H1 (cell line): ENCODE data around the gene ZNF831. TPM values are rescaled to one million over a fixed set of nuclear protein-coding genes. Genes with fewer than 3 reads are reported as not detected.

Experiments
- CTCF ChIA-PET: fragments of 300-600 bp; sonication (Branson Sonifier 250); formaldehyde crosslinking; loops from one replicate; lab custom pipeline; 2021; ENCODE audit not compliant: partially characterized antibody; lab: Charles Lee
- POLR2A ChIA-PET: fragments of 300-600 bp; sonication (Branson Sonifier 250); formaldehyde crosslinking; loops from one replicate; lab custom pipeline; 2021; ENCODE audit warnings: inconsistent platforms; ENCODE audit not compliant: partially characterized antibody; lab: Charles Lee
- DNase-seq, 2 experiments: peaks; one replicate each; pipeline versions ENCODE4 v3.0.0 to v3.0.0-alpha.2; 2010 to 2022; ENCODE audit warnings: low spot score in 2 of 2, low read depth in 1 of 2, mixed read lengths in 1 of 2
- FAIRE-seq: peaks from 2 replicates; lab custom pipeline; 2011; peaks lifted over from hg19 to GRCh38; lab: Jason Lieb, UNC
- H2AFZ ChIP-seq: 2 replicates; pipeline ENCODE4 v1.8.1; 2012; ENCODE audit warnings: low read length, inconsistent platforms
- H2AK5ac ChIP-seq: 2 replicates; pipeline ENCODE4 v1.6.1; 2013; ENCODE audit warnings: low read depth, low read length
- H2BK120ac ChIP-seq: replicated peaks from 2 replicates; pipeline ENCODE3; 2013; ENCODE audit warnings: low read depth, low read length, inconsistent platforms
- H2BK12ac ChIP-seq: 2 replicates; pipeline ENCODE4 v1.6.1; 2013; ENCODE audit warnings: low read depth, low read length
- H2BK15ac ChIP-seq: 2 replicates; pipeline ENCODE4 v1.6.1; 2013; ENCODE audit warnings: low read length
- H2BK20ac ChIP-seq: 2 replicates; pipeline ENCODE4 v1.6.1; 2013; ENCODE audit warnings: low read length
- H2BK5ac ChIP-seq: 2 replicates; pipeline ENCODE4 v1.6.1; 2013; ENCODE audit warnings: low read depth, low read length
- H3K14ac ChIP-seq: 2 replicates; pipeline ENCODE4 v1.6.1; 2013; ENCODE audit warnings: inconsistent platforms; ENCODE audit not compliant: insufficient read length
- H3K18ac ChIP-seq: 2 replicates; pipeline ENCODE4 v1.6.1; 2013; ENCODE audit warnings: low read length; ENCODE audit errors: extremely low read depth
- H3K23ac ChIP-seq: 2 replicates; pipeline ENCODE4 v1.6.1; 2013; ENCODE audit warnings: inconsistent platforms; ENCODE audit not compliant: insufficient read length
- H3K23me2 ChIP-seq: 2 replicates; pipeline ENCODE4 v1.6.1; 2013; ENCODE audit warnings: low read depth, low read length
- H3K27ac ChIP-seq: 2 replicates; pipeline ENCODE4 v1.6.1; 2011; ENCODE audit warnings: low read depth, low read length, inconsistent platforms
- H3K27me3 ChIP-seq, 4 experiments: replicated peaks in 1 of 4; 1 replicate in 1 of 4; 2 replicates in 3 of 4; pipeline versions ENCODE4 v1.6.1 to v1.8.1; 2011 to 2013; ENCODE audit warnings: low read length in 3 of 4, mild to moderate bottlenecking in 3 of 4, inconsistent platforms in 2 of 4, mixed read lengths in 2 of 4, moderate library complexity in 1 of 4; ENCODE audit not compliant: control insufficient read depth in 3 of 4, insufficient read depth in 3 of 4; ENCODE audit errors: extremely low read depth in 1 of 4
- H3K36me3 ChIP-seq, 4 experiments: 2 replicates each; pipeline versions ENCODE4 v1.6.1 to v1.8.1; 2011 to 2013; ENCODE audit warnings: mild to moderate bottlenecking in 4 of 4, low read length in 3 of 4, moderate library complexity in 2 of 4, control low read depth in 1 of 4, inconsistent platforms in 1 of 4; ENCODE audit not compliant: insufficient read depth in 4 of 4, control insufficient read depth in 2 of 4
- H3K4ac ChIP-seq: replicated peaks from 2 replicates; pipeline ENCODE3; 2013; ENCODE audit warnings: low read length, low read depth, mixed read lengths, inconsistent platforms; ENCODE audit not compliant: insufficient read length
- H3K4me1 ChIP-seq, 4 experiments: replicated peaks in 1 of 4; 1 replicate in 1 of 4; 2 replicates in 3 of 4; pipeline versions ENCODE4 v1.6.1 to v1.8.1; 2011 to 2013; ENCODE audit warnings: low read length in 3 of 4, inconsistent platforms in 2 of 4, mixed read lengths in 1 of 4; ENCODE audit not compliant: insufficient read depth in 4 of 4, control insufficient read depth in 3 of 4
- H3K4me2 ChIP-seq, 2 experiments: 2 replicates each; pipeline versions ENCODE4 v1.6.1 to v1.8.1; 2011 to 2013; ENCODE audit warnings: low read depth in 2 of 2, low read length in 2 of 2, control low read depth in 1 of 2, inconsistent platforms in 1 of 2, mild to moderate bottlenecking in 1 of 2; ENCODE audit not compliant: insufficient read depth in 1 of 2
- H3K4me3 ChIP-seq, 4 experiments: fragments of 200-600, 300-600 bp in 1 of 4; sonication (generic), shearing (Covaris generic), sonication (Bioruptor Twin) in 1 of 4; 2 replicates each; pipeline versions ENCODE4 v1.5.1 to v1.8.1; 2011 to 2016; ENCODE audit warnings: low read length in 4 of 4, low read depth in 3 of 4, control low read depth in 2 of 4, inconsistent platforms in 2 of 4, mild to moderate bottlenecking in 2 of 4, mixed read lengths in 1 of 4, moderate library complexity in 1 of 4; ENCODE audit not compliant: insufficient read depth in 2 of 4; ENCODE audit errors: extremely low read depth in 1 of 4
- H3K56ac ChIP-seq: replicated peaks from 2 replicates; pipeline ENCODE3; 2013; ENCODE audit warnings: low read depth, mild to moderate bottlenecking, mixed read lengths, low read length, inconsistent platforms; ENCODE audit not compliant: insufficient read length
- H3K79me1 ChIP-seq: 2 replicates; pipeline ENCODE4 v1.6.1; 2013; ENCODE audit warnings: low read depth, low read length, control low read depth
- H3K79me2 ChIP-seq, 2 experiments: 2 replicates each; pipeline versions ENCODE4 v1.6.1 to v1.8.1; 2012 to 2013; ENCODE audit warnings: low read length in 2 of 2, mild to moderate bottlenecking in 2 of 2, inconsistent platforms in 1 of 2; ENCODE audit not compliant: insufficient read depth in 2 of 2, control insufficient read depth in 1 of 2
- H3K9ac ChIP-seq, 4 experiments: replicated peaks in 1 of 4; 1 replicate in 1 of 4; 2 replicates in 3 of 4; pipeline versions ENCODE4 v1.6.1 to v1.8.1; 2011 to 2013; ENCODE audit warnings: low read depth in 3 of 4, low read length in 3 of 4, control low read depth in 2 of 4, mild to moderate bottlenecking in 2 of 4, moderate library complexity in 2 of 4, inconsistent platforms in 1 of 4; ENCODE audit errors: extremely low read depth in 1 of 4
- H3K9me3 ChIP-seq, 2 experiments: 2 replicates each; pipeline versions ENCODE4 v1.6.1 to v1.8.1; 2012 to 2013; ENCODE audit warnings: mild to moderate bottlenecking in 2 of 2, moderate library complexity in 2 of 2, control low read depth in 1 of 2, inconsistent platforms in 1 of 2, low read depth in 1 of 2, low read length in 1 of 2, mixed read lengths in 1 of 2; ENCODE audit not compliant: insufficient read depth in 2 of 2
- H4K20me1 ChIP-seq, 2 experiments: replicated peaks in 1 of 2; 2 replicates each; pipeline versions ENCODE3 to v1.8.1; 2011 to 2013; ENCODE audit warnings: inconsistent platforms in 2 of 2, low read length in 2 of 2, mild to moderate bottlenecking in 1 of 2; ENCODE audit not compliant: insufficient read depth in 2 of 2, control insufficient read depth in 1 of 2
- H4K5ac ChIP-seq: 2 replicates; pipeline ENCODE4 v1.6.1; 2013; ENCODE audit warnings: low read length, low read depth, mixed read lengths, inconsistent platforms; ENCODE audit not compliant: insufficient read length
- H4K8ac ChIP-seq: 2 replicates; pipeline ENCODE4 v1.8.0; 2013; ENCODE audit warnings: mild to moderate bottlenecking, moderate library complexity, low read length, inconsistent platforms; ENCODE audit not compliant: insufficient read depth; ENCODE audit errors: extremely low read depth
- H4K91ac ChIP-seq: replicated peaks from 2 replicates; pipeline ENCODE3; 2013; ENCODE audit warnings: low read length, mixed read lengths, inconsistent platforms; ENCODE audit not compliant: insufficient read length
- GTF2F1 ChIP-seq: IDR thresholded peaks from 2 replicates; pipeline ENCODE4 v1.6.1; 2012; ENCODE audit warnings: low read depth, low read length, improper control_type of control experiment, borderline replicate concordance
- RXRA ChIP-seq: IDR thresholded peaks from 2 replicates; pipeline ENCODE4 v1.6.1; 2011; ENCODE audit warnings: low read depth, mild to moderate bottlenecking, low read length, moderate library complexity; ENCODE audit not compliant: insufficient read depth
- YY1 ChIP-seq: IDR thresholded peaks from 2 replicates; pipeline ENCODE4 v1.6.1; 2011; ENCODE audit warnings: low read depth, mild to moderate bottlenecking, low read length
- WGBS, 2 experiments: shearing (Covaris generic) in 1 of 2; methylation state at CpG; one replicate each; pipeline versions ENCODE4 v1.1.6 to v1.1.7; 2013 to 2015; ENCODE audit warnings: low lambda C conversion rate in 2 of 2, mixed read lengths in 2 of 2, inconsistent platforms in 1 of 2, low coverage in 1 of 2, missing lambda C conversion rate in 1 of 2; ENCODE audit not compliant: insufficient replicate concordance in 2 of 2, insufficient coverage in 1 of 2, insufficient read length in 1 of 2; ENCODE audit errors: extremely low coverage in 1 of 2, missing lambda C conversion rate in 1 of 2; 5-methylcytosine and 5-hydroxymethylcytosine counted together
- polyA plus RNA-seq, 7 experiments: library from polyadenylated mRNA; depleted of rRNA in 3 of 7; stranded (reverse) in 5 of 7; unstranded in 2 of 7; fragments of >200 nt in 5 of 7; fragments of 200-250 nt in 2 of 7; gene quantifications; 1 replicate in 5 of 7; 2 replicates in 1 of 7; 4 replicates in 1 of 7; pipeline versions ENCODE4 v1.2.1 to v1.2.3, GENCODE V29; 2011 to 2013; ENCODE audit warnings: missing spikeins in 2 of 7, mixed read lengths in 2 of 7
- total RNA-seq: library from RNA; stranded (reverse); fragmentation: NEBNext Ultra II Directional; extraction: Animal tissue kit (Norgen Biotek cat#: 25700); gene quantifications from 2 replicates; pipeline ENCODE4 v1.2.1, GENCODE V29; 2021

ZNF831 gene
- total and polyA plus RNA-seq, 2 of the 8 experiments (the other 6 are each of a cell fraction or from before 2014, with no cell fraction given): not detected

- Histone ChIP-seq H3K23ac (no peak overlapping the region), H3K27me3 (peaks cover 23 to 43% (median 42%) of the 10 kb centered on the region in 4 experiments), H3K18ac (no peak overlapping the region), H3K9ac (no peak overlapping the region), H3K4me1 (peaks cover 0 to 2% (median 0%) of the 10 kb centered on the region in 4 experiments; a peak in 2 of 7 replicates), H3K4me2 (no peak overlapping the region), H3K4ac (no peak overlapping the region), H2AK5ac (no peak overlapping the region), H2BK20ac (no peak overlapping the region), H4K91ac (no peak overlapping the region), H3K14ac (no peak overlapping the region), H4K20me1 (peaks cover 0 to 4% of the 10 kb centered on the region in 2 experiments), H4K5ac (no peak overlapping the region), H3K79me2 (no peaks in the 10 kb centered on the region), H2BK120ac (no peak overlapping the region), H4K8ac (no peak overlapping the region), H3K9me3 (no peaks in the 10 kb centered on the region), H3K27ac (no peak overlapping the region), H2BK12ac (no peak overlapping the region), H3K79me1 (no peaks in the 10 kb centered on the region), H3K56ac (no peak overlapping the region), H3K36me3 (no peaks in the 10 kb centered on the region), H2BK15ac (no peak overlapping the region), H3K4me3 (no peak overlapping the region), H2BK5ac (no peak overlapping the region), H2AFZ (no peak overlapping the region), H3K23me2 (peaks cover 4% of the 10 kb centered on the region; the same call in 1 of the 2 replicates)
- ChIA-PET POLR2A (no interaction called here), CTCF (interaction anchor here (0.7 to 2.5 kb wide), 4 partner anchors 11 to 208 kb away, joined by 3 to 8 read pairs (median 4); no protein-coding TSS in a partner anchor)
- WGBS, 2 experiments: 96% methylated on average over 7 of the region's 7 CpGs; no CpG with 5 or more reads in 1 of the 2 experiments
- DNase-seq (no peak), FAIRE-seq (no peak)
- no peak for TF ChIP-seq RXRA
- TF ChIP-seq YY1: no peak
- TF ChIP-seq GTF2F1: no peak
Observed at GRCh38 chr20:59297686-59298085, 134.1 kb downstream of the ZNF831 start.
